ENCODE results near the gene PYROXD2.

Gene PYROXD2

DNA sequence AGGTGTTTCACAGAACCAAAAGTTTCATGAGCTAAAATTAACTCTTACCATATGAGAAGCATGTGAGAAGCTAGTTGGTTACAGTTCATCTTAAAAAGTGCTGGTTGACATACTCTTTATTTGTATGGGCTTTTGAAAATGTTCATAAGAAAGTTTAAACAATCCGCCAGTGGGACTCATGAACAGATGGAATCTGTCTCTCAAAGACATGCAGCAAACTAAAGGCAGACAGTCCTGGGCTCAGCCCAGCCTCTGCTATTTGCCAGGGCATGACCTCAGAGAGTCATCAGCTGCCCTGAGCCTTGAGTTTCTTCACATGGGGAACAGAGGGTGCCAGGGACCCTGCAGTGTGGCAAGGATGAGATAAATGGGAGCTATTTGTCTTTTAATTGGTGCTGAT, 3.2 kb downstream of the PYROXD2 start:
- DNase-seq = no peak

DNA sequence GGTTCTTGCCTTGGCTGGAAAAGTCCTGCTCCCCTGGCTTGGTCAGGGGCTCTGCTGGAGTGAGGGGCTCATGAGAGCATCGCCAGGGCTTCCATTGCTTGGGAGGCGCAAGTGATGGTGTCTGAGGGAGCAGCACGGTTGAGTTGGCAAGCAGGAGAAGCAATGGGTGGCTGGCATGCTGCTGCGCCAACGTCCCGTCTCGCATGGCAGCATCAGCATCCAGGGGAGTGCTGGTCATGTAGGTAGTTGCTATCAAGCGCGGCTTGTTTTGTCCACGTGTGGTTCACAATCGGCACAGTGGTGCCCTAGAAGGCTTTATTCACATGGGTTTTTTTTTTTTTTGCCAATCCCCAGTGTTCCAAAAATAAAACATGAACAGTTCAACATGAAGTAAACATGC, 3.8 kb downstream of the PYROXD2 start:
- no peak for DNase-seq

DNA sequence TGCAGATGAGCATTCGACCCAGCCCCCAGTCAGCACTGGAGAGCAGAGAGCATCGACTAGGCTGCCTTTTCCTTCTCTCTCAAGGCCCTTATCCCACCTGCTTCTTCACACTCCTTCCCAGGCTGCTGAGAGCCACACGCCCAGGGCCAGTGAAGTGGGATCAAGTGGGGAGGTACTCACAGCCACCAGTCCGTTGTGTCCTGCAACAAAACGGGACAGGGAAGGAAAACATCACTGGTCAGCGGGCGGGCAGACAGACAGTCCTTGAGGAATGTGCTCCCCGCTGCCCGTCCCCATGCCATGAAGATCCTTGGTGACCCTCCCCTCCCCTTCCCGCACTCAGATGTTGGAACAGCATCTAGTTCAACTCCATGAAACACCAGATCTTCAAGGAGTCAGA, 4.2 kb downstream of the PYROXD2 start:
- no peak for DNase-seq

DNA sequence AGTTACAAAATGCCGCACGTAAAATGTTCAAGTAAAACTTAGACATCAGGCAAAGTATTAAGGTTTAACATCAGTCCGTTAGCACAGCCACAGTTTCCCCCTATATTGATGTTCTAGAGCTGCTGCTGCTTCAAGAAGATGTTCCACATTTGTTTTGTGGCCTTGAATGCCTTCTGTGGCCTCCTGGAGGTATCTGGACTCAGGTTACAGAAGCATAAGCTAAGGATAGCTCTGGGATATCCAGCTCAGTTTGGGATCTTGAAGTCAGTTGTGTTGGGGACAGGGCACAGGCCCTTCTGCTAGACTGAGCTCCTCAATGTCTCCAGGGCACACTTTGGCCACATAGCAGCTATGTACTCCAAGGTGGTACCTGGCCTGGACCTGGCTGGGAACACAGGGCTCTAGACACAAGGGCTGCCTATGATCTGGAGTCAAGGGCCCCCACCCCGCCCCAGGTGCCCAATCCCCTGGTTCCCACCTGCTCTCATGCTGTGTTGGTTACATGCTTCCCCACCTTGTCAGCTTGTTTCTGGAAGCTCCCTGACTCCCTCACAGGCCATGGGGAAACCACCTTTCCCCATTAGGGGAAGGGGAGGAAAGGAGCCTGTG, 4.7 kb downstream of the PYROXD2 start:
- no peak for DNase-seq

DNA sequence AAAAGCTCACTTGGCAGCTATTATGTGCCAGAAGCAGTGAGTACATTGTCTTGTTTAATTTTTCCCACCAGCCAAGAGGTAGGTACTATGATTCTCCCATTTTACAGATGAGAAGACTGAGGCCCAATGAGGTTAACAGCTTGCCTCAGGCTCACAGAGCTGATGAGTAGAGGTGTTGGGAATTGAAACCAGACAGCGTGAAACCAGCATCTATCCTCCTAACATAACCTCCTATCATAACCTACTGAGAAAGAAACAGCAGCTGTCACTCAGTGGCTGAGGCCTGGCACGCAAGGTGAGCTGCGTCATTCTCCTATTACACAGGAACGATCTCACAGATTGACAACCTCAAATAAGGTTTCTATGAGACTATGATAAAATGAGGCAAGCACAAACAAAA, 6.2 kb downstream of the PYROXD2 start:
- DNase-seq = no peak

DNA sequence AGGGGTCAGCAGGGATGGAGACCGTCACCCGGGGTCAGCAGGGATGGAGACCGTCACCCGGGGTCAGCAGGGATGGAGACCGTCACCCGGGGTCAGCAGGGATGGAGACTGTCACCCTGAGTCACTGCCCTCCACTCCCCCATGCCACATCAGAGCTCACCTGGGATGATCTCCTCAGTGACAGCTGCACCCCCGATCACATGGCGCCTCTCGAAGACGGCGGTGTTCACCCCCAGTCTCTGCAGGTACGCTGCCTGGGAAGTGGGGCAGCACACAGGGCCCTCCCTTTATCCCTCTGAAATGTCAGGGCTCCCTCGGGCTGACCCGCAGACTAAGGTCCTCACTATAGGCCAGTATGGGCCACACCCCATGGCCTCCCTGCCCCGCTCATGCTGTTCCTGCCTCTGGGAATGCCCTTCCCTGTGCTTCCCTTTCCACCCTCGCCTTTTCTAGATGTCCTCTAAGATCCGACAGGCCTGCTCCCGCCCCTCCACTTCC, 7.2 kb downstream of the PYROXD2 start:
- no peak for DNase-seq

DNA sequence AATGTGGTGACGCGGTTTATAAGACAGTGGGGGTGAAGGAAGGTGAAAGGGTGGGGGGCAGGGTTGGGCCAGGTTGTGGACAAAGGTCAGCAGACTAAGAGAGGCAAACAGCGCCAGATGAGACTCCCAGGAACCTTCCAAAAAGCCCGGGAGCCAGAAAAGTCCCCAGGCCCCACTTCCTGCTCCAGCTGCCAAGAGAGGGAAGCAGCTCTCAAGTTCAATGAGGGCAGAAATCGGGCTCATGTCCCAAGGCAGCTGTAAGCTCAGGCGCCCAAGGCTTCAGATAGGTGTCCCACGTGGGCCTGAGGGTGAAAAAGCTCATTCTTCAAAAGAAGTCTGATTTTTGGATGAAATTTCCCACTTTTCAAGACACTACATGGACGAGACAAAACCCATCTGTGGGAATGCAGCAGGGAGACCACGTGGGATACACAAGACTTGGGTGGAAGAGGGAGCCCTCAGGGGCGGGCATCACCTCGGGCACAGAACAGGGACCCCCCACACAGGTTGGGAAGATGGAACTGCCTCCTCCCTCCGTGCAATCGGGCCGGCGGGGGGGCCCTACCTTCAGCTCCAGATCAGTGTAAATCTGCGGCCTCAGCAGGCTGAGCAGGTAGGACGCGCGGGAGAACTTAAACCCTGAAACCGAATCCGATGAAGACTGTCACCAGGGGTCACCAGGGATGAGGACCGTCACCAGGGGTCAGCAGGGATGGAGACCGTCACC, 7.8 kb downstream of the PYROXD2 start:
- no peak for DNase-seq

DNA sequence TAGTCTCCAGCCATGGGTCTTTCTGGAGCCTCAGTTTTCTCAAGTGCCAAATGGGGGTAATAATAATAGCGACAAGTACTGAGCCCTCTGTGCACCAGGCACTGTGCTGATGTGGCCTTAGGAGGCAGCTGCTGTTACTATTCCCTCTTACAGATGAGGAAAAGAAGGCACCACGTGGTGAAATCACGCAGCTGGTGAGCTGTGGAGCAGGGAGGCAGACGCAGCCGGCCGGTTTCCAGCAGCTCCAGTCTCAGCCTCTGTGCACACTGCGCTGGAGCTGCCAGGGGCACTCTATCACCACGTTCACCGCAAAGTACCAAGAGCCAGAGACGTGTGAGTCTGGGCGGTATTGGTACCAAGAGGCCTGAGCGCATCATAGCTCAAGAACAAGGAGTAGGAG, 9.6 kb downstream of the PYROXD2 start:
- DNase-seq = no peak

DNA sequence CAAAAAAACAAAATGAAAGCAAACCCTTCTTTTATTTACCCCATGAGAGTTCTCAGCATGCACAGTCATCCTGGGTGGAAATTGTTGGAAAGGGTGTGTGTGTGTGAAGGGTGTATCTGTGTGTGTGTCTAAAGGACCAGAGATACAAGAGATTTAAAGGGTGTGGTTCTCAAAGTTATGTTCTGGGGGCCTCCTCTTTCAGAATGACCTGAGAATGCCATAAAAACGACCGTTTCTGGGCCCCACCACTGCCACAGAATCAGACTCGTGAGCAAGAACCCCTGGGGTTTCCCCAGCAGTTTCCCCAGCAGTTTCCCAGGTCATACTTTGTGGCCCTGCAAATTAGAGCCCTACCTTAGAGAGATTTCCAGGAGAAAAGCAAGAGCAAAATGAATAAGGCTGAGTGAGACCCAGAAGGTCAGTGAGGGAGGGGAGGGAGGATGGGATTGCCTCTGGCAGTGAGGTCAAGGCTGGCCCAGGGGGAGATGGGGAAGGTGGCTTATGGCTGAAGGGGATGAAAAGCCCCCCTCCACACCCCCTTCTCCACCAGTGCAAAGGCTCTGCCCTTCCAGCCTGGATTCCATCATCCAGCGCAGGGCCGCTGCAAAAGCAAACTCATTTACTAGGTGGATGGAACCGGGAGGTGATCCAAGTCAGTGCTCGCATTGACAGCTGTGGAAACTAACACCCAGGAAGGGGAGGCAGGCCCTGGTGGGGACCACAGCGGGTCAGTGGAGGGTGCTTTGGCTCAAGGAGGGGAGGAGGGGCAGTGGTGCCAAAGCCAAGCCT, 10.2 kb downstream of the PYROXD2 start:
- DNase-seq = no peak

DNA sequence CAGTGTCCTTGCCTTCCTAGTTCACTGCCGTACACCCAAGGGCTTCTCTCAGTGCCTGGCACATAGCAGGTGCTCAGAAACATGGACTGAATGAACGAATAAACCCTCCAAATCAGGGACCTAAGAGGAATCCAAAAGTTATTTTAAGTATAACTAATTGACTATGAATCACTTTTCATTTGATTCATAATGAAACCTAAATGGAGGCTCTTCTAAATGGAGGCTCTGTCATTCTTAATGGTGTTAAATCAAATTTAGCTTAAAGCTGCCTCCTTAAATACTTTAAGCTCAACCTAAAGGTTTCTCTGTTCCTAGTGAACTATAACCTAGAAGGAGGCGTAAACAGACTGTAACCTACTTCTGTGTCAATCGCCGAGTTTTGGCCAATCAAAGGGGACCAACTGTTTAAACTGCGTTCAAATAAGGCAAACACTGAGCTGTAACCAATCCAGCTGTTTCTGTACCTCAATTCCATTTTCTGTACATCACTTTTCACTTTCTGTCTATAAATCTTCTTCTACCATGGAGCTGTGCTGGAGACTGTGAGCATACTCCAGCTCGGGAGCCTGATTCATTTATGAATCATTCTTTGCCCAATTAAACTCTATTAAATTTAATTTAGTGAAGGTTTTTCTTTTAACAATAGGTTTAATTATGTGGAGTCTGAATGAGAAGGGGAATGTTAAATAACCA, 11.0 kb downstream of the PYROXD2 start:
- DNase-seq = no peak

DNA sequence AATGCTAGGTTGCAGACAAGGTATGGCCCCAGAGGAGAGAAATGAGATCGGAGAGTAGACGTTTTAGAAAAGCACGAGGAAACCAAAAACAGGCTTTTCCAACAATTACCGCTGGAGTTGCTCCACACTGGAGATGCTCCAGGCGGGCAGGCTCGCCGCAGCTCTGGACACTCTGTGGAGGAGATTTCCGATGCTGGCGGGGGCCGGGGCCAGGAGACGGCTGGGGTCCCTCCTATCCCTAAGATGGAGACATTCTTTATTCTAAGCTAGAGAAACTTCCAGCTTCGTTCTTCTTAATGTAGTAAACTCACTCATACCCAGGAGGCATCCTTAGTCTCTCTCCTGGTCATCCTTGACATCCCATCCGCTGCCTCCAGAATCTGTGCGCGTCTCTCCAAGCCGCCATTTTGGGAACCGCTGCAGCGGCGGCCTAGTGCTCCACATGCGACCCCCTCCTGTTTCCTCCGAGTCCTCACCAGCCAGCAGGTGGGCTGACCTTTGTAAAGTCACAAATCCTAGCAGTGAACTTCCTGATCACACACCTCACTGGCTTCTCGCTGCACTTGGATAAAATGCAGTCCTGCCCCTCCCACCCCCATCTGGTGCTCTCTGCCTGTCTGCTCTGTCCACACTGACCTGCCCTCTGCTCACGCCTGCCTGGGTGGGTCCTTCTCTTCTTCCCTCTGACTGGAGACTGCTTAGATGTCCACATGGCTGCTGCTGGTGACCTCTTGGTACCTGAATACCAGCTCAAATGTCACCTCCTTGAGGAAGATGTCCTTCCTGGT, 11.9 kb downstream of the PYROXD2 start:
- no peak for DNase-seq

DNA sequence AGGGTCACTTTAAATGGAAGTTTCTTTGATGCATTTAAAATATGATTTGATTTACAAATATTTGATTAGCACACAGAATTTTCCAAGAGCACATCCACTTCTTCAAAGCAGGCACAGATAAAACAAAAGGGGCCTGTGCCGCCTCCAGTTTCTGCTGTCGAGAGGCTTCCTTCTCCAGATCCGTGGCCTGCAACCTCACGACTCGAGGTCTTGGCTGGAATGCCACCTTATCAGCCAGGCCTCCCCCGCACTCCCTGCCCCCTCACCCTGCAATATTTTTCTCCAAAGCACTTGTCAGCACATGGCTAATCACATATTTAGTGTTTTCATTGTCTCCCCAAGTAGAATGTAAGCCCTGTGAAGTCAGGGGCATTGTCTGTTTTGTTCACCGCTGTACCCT, 12.5 kb downstream of the PYROXD2 start:
- no peak for DNase-seq

DNA sequence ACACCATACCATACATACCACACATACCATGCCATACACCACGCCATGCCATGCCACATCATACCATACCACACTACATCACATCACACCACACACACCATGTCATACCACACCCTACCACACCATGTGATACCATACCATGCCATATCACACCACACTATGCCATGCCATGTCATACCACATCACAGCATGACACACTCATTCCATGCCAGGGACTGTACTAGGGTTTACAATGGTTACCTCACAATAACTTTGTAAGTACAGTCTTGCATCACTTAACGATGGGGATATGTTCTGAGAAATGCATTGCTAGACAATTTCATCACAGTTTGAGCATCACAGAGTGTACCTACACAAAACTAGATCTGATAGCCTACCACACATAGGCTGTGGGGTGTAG, 14.5 kb downstream of the PYROXD2 start:
- no peak for DNase-seq

DNA sequence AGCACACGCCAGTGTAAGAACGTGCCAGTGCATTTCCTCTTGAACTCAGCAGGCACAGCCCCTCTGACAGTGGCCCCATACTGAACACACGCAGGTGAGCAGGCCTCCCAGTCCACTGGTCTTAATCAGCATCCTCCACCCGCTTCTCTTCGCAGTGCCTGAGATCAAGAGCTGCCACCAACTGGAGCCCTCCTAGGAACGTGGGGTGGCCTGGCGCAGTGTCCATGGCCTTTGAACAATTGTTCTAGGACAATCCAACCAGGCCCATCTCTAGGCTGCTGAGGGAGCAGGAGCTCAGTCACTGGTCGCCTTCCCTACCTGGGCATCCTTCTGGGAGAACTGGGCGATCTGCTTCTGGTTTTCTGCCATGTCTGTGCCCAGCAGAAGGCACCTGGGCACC, 15.2 kb downstream of the PYROXD2 start:
- DNase-seq = no peak

DNA sequence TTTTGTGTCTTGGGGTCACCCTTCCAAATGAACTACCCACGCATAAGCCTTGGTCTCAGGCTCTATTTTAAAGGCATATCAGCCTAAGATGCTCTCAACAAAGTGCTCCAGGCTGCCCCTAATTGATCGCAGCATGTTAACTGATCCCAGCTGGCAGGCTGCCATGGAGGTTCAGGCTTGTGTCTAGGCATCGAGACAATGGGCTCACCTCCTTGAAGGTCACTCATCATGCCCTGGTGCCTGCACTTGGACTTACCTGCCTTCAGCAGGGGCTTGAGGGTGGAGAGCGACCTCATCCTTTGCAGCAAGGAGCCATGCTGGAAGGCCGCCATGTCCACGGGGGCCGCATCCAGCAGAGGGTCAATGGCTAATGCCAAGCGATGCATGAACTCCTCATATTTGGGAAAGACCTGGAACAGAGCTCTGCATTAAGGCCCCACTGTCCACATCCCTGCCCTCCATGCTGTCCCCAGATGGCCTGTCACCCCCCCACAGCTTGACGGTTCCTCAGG, 17.8 kb downstream of the PYROXD2 start:
- no peak for DNase-seq

DNA sequence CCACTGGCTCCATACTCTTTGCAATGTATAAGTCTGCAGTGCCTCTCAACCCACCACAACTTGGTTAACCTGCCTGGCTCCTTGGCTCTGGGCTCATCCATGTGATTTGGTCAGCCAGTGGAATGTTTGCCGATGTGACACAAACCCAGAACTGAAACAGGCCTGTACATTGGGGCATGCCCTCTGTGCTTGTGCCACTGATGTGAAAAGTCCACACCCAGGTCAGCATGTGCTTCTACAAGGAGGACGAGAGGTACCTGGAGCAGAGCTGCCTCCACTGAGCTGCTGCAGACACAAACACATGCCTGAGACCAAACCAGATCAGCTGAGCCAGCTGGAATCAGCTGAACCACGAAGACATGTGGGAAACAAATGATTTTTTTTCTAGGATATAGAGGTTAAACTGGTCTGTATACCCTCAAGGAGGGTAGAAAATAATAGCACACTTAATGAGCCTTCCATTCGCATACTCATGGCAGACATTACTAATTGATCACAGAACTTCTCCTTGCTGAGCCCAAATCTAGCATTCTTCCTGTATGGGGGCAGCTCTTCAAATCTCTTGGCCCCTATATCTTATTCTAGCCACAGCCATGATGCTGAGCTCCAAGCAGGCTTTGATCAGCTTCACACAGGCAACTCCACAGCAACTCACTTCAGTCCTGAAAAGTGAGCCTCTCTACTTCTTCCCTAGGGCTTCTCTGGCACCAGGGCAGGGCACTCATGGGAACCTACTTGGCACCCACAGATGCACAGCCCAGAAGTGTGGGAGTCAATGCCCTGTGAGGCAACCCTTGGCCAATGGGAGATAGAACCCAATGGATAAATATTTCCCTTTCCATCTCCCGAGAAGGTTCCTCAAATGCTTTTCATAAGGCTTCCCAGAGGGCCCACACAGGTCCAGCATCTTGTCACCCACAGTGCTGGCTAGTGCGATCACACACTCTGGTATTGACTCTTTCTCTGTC, 18.6 kb downstream of the PYROXD2 start:
- DNase-seq = no peak

DNA sequence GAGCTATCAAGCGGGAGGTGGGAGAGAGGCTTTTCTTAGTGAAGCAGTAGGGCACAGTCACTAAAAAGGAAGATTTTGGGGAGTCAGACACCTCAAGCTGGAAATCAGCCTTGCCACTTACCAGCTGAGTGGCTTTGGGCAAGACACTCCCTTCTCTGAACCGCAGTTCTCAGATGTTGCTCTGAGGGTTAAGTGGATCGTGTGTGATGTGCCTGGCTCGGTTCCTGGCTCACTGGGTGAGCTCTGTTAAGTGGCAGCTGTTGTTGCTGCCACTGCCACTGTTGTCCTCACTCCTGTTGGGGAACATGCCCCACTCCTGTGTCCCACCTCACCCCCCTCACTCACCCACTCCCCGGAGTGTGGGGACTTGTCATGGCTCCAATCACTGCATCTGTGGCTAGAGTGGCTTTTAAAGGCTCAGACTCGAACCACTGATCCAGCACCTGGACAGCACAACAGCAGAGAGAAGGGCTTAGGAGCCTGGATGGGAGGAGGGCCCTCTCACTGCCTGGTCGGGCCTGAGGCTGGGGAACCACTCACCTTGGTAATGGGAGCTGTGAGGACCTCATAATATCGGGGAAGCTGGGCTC, 20.0 kb downstream of the PYROXD2 start:
- no peak for DNase-seq

DNA sequence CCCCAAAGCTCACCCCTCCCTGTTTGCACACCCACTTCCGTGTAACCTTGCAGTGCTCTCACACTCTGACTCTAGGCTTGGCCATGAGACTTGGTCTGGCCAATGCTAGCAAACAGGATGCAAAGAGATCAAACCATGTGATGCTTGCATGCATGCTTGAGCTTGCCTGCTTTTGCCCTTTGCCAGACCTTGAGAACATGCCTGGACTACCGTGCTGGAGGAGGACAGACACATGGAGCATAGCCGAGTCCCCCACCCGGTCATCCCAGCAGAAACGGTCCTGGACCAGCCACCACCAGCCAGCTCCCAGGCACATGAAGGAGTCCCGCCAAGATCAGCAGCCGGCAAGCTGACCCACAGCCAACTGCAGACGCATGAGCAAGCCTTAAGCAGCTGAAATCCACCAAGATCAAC, 23.4 kb downstream of the PYROXD2 start:
- no peak for DNase-seq

DNA sequence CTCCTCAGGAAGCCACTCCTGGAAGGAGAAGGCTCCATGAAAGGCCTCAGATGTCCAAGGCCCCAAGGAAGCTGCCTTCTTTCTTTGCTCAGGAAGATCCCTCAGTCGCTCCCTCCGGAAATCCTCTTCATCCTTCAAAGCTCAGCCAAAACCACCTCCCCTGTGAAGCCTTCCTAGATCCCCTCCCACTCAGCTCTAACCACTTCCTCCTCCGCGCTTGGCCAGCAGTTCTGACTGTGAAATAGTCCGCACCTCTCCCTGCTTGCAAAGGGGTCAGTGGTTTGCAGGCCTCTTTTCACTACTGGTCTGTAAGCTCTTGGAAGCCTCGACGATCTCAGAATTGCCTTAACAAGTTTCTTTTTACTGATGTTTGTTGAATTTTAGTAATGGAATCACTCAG, 23.9 kb downstream of the PYROXD2 start:
- no peak for DNase-seq

DNA sequence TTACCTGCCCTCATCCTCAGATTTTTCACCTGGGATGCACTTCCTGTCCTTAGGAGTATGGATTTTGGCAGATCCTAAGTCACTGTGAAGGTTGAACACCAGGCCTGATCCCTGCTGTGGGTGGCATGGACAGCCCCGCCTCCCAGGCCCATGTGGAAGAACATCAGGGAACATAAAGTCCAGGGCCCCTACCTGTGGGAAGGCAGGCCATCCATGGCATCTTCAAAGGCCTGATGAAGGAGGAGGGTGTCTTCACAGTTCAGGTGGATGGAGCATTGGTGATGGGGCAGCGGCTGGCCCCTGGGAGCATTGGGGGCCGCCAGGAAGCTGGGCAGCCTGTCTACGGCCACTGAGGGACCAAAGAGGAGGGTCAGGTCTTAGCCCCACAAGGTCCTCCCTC, 24.6 kb downstream of the PYROXD2 start:
- no peak for DNase-seq

DNA sequence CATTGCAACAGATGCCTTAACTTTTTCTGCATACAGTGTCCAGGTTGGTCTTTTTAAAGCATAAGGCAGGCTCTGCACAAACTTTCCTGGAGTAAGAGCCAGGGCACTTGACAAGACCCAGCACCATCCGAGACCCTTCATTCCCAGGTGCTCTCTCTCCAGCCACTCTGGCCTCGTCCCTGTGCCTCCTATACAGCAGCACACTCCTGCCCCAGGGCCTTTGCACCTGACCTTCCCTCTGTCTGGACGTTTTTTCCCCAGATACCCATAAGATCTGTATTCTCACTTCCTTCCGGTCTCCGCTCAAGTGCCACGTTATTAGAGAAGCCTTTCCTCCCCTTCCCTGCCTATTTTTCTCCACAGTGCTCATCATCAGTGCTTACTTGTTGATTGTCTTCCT, 25.6 kb downstream of the PYROXD2 start:
- DNase-seq = no peak

All from cortex of kidney (tissue), 1 donor.